Activated naive CD4-positive, alpha-beta T cell treated with anti-CD3 and anti-CD28 coated beads for 36 hours (primary cell): ENCODE results near the gene DDAH2. TPM values are rescaled to one million over a fixed set of nuclear protein-coding genes. Genes with fewer than 3 reads are reported as not detected.

Experiments
- CTCF ChIA-PET: fragments of 350-600 bp; sonication (Branson Sonifier 250); formaldehyde crosslinking; loops from one replicate; lab custom pipeline; 2021; ENCODE audit warnings: antibody characterized with exemption; lab: Charles Lee
- DNase-seq: peaks from one replicate; pipeline ENCODE4 v3.0.0-alpha.2; 2020
- H3K27ac Mint-ChIP-seq: one replicate; pipeline ENCODE4 v1.8.0; 2021; ENCODE audit warnings: mild to moderate bottlenecking, mixed read lengths
- H3K27me3 Mint-ChIP-seq: one replicate; pipeline ENCODE4 v1.8.0; 2021; ENCODE audit warnings: low read depth, mixed read lengths
- H3K36me3 Mint-ChIP-seq: one replicate; pipeline ENCODE4 v1.8.0; 2021; ENCODE audit warnings: low read depth, mixed read lengths
- H3K4me1 Mint-ChIP-seq: one replicate; pipeline ENCODE4 v1.8.0; 2021; ENCODE audit warnings: low read depth, mixed read lengths
- H3K4me3 Mint-ChIP-seq: one replicate; pipeline ENCODE4 v1.8.0; 2021; ENCODE audit warnings: mild to moderate bottlenecking, moderate library complexity, mixed read lengths
- H3K9me3 Mint-ChIP-seq: one replicate; pipeline ENCODE4 v1.8.0; 2021; ENCODE audit warnings: mixed read lengths
- intact Hi-C: fragments of 100-400 bp; cut with micrococcal nuclease; formaldehyde crosslinking; loops from one replicate; pipeline ENCODE4 v1.15.1; 2023
- total RNA-seq, 2 experiments: library from RNA; stranded (reverse); gene quantifications; one replicate each; pipeline ENCODE4 v1.2.3, GENCODE V29; 2021

DDAH2 gene
- total RNA-seq, 2 experiments from 2014 or later = 8.5 to 11.3 TPM

DNA sequence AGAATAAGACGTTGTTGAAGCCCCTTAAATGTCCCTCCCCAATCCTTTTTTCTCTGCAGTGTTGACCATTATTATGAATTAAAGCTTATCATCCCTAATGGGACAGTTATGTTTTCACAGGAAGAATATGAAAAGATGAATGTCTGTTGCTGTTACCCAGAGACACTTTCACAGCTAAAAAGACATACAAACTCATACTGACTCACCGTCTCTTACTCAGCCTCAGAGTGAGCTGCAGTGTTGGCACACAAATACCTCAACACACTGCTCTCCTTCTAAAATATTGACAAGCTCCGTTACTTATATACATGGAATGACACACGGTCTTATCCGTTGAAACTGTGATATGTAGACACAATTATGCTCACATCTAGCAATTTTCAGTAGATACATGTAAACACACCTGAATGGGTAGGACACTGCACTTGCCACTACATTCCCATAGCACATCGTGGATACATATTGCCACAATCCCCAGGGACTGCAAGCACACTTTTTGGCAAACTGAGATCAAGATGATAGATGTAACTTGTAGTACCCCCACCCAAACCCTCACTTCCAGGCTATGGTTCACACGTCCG lies 23.7 kb upstream of the DDAH2 start:
- Mint-ChIP-seq H3K36me3 (peaks cover 23% of the 10 kb centered on the region), H3K9me3 (no peaks in the 10 kb centered on the region), H3K27me3 (no peaks in the 10 kb centered on the region), H3K4me3 (no peak overlapping the region), H3K4me1 (no peaks in the 10 kb centered on the region), H3K27ac (no peak overlapping the region)
- intact Hi-C loops = no loop called here
- CTCF ChIA-PET = interaction anchor here (0.6 to 1.4 kb wide), 2 partner anchors 17 to 400 kb away, joined by 3 to 9 read pairs; no protein-coding TSS in a partner anchor
- DNase-seq = no peak

DNA sequence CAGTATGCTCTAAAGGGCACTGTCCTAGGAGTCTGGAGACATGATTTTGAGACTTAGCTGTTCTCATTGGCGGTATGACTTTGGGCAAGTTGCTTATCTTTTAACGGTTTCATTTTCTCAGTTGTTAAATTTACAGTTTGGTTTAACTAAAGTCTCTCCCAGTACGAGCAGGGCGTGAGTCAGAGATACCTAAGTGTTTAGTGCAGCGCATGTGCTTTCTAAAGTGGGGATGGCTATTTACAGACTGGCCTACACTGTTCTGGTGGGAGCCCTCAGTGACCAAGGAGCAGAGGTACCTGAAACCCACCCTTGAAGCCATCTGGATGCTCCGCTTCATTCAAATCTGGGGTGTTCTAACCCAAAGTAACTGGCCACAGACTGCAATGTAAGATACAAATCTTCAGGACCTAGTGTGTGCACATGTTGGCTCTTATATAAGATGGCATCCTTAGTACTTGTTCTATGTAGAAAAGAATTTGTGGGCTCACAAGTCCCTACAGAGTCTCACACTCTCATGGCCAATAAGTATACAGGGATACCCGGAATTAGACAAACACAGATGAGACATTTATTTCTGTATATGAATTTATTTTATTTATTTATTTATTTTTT lies 21.4 kb upstream of the DDAH2 start:
- no peak overlapping the region for H3K4me3 Mint-ChIP-seq
- peaks cover 32% of the 10 kb centered on the region for H3K36me3 Mint-ChIP-seq
- no peaks in the 10 kb centered on the region for H3K9me3 Mint-ChIP-seq
- DNase-seq = no peak
- CTCF ChIA-PET = interaction anchor here (1.0 kb wide), 1 partner anchor 19 kb away, joined by 3 read pairs; no protein-coding TSS in a partner anchor
- H3K27me3 Mint-ChIP-seq = no peaks in the 10 kb centered on the region
- H3K27ac Mint-ChIP-seq = no peak overlapping the region
- H3K4me1 Mint-ChIP-seq = no peaks in the 10 kb centered on the region
- intact Hi-C loops = no loop called here

DNA sequence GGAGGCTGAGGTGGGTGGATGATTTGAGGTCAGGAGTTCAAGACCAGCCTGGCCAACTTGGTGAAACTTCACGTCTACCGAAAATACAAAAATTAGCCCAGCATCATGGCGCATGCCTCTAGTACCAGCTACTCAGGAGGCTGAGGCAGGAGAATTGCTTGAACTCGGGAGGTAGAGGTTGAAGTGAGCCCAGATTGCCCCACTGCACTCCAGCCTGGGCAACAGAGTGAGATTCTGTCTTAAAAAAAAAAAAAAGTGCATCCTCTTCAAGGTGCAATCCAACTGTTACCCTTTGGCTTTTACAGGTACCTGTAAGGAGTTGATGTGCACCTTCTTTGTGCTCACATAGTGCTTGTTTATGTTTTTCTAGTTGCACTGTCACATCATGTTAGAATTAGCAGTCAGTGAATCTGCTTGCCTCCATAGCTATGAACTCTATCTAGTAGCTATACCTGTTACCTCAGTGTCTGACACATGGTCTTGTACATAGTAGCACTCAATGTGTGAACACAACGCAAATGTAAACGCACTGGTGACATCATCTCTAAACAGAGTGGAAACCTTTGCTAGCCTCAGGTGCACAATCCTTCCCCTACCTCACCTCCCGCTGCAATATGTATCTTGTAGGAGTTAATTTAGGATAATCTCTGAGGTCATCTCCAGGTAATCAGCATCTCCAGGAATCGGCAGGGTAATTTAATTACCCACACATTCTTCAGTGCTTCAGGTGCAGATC lies 20.4 kb upstream of the DDAH2 start:
- Mint-ChIP-seq H3K36me3 (peaks cover 39% of the 10 kb centered on the region), H3K4me1 (no peaks in the 10 kb centered on the region), H3K27me3 (no peaks in the 10 kb centered on the region), H3K27ac (no peak overlapping the region), H3K9me3 (no peaks in the 10 kb centered on the region), H3K4me3 (no peak overlapping the region)
- intact Hi-C loops = no loop called here
- no peak for DNase-seq
- CTCF ChIA-PET = interaction anchor here (0.6 to 1.0 kb wide), 2 partner anchors 20 to 1120 kb away, joined by 3 to 4 read pairs; no protein-coding TSS in a partner anchor

DNA sequence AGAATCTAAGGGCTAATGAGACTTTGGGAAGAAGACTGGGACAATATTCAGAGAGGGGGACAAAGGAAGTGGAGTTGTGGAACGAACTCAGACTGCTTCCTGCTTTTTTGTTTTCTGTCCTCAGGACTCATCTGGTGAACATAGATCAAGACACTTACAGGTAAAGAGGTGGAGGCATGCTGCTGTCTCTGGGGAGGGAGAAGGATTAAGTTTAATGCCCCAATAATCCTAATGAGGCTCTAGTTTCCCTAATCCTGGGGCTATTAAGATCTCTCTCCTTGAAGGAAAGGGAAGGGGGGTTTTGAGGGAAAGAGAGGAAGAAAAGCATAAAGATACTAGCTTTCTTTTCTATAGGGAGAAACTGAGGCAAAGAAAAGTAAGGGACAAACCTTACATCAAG lies 15.3 kb upstream of the DDAH2 start:
- intact Hi-C loops = no loop called here
- H3K4me3 Mint-ChIP-seq = no peak overlapping the region
- no peak for DNase-seq
- H3K4me1 Mint-ChIP-seq = peaks cover 15% of the 10 kb centered on the region
- H3K9me3 Mint-ChIP-seq = no peaks in the 10 kb centered on the region
- peaks cover 62% of the 10 kb centered on the region for H3K36me3 Mint-ChIP-seq
- no peak overlapping the region for H3K27ac Mint-ChIP-seq
- CTCF ChIA-PET = no interaction called here
- H3K27me3 Mint-ChIP-seq = no peaks in the 10 kb centered on the region

DNA sequence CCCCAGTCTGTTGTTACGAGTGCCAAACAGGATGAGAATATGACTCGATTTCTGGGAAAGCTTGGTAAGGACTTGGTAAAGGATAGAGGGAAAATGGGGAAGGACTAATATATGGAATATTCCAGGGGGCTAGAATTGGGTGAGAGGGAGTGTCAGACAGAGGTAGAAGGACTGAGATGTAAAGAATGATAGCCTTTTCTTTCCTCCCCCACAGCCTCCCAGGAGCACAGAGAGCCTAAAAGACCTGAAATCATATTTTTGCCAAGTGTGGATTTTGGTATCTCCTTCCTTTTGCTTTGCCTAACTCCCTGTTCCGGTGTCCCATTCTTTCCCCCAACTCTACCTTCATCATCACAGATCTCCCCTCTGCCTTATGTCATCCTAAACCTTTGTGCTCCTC lies 13.8 kb upstream of the DDAH2 start:
- CTCF ChIA-PET = interaction anchor here (1.4 kb wide), 1 partner anchor 27 kb away, joined by 3 read pairs; no protein-coding TSS in a partner anchor
- H3K27ac Mint-ChIP-seq = no peak overlapping the region
- intact Hi-C loops = no loop called here
- peaks cover 57% of the 10 kb centered on the region for H3K36me3 Mint-ChIP-seq
- H3K9me3 Mint-ChIP-seq = no peaks in the 10 kb centered on the region
- H3K27me3 Mint-ChIP-seq = no peaks in the 10 kb centered on the region
- no peak overlapping the region for H3K4me3 Mint-ChIP-seq
- DNase-seq = no peak
- H3K4me1 Mint-ChIP-seq = peaks cover 30% of the 10 kb centered on the region

DNA sequence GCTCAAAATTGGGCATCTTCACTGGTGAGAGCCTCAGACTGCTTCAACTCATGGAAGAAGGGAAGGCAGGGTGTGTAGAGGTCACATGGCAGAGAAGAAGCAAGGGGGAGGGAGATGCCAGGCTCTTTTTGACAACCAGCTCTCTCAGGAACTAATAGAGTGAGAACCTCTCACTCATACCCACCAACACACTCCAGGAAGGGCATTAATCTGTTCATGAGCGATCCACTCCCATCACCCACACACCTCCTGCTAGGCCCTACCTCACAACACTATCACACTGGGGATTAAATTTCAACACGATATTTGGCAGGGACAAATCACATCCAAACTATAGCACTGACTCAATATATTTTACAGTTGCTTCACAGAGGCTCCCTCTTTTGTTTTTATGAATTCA lies 12.7 kb upstream of the DDAH2 start:
- intact Hi-C loops = no loop called here
- DNase-seq = no peak
- Mint-ChIP-seq H3K4me3 (peak overlapping the region; percentile 28), H3K27ac (no peak overlapping the region), H3K36me3 (peaks cover 50% of the 10 kb centered on the region), H3K9me3 (no peaks in the 10 kb centered on the region), H3K4me1 (peaks cover 41% of the 10 kb centered on the region), H3K27me3 (no peaks in the 10 kb centered on the region)
- CTCF ChIA-PET = interaction anchor here (2.0 to 2.3 kb wide), 2 partner anchors 28 to 50 kb away, joined by 7 to 11 read pairs; no protein-coding TSS in a partner anchor

DNA sequence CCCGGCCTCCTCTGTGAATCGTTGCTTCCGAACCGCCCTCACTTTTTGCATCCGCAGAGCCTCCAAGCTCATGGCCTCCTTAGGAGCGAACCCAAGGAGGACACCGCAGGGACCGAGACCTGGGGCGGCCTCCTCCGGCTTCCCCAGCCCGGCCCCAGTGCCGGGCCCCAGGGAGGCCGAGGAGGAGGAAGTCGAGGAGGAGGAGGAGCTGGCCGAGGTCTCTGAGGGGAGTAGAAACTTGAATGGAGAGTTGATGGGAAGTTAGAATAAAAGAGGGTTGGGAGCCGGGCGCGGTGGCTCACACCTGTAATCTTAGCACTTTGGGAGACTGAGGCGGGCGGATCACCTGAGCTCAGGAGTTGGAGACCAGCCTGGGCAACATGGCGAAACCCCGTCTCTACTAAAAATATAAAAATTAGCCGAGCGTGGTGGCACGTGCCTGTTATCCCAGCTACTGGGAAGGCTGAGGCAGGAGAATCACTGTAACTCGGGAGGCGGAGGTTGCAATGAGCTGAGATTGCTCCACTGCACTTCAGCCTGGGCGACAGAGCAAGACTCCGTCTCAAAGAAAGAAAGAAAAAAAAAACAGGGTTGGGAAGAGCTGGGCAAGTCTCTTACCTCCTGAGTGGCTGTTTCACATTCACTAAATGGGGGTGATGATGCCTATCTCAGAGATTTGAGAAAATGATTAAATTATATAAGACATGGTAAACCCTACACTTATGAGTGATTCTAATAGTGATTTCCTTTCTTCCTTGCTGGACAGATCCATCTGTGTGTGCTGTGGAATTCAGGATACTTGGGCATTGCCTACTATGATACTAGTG lies 11.5 kb upstream of the DDAH2 start:
- peaks cover 49% of the 10 kb centered on the region for H3K36me3 Mint-ChIP-seq
- CTCF ChIA-PET = interaction anchor here (1.0 to 2.3 kb wide), 8 partner anchors 11 to 157 kb away, joined by 3 to 11 read pairs (median 6); partner anchors contain the start of genes LY6G5C and VARS1
- no peaks in the 10 kb centered on the region for H3K27me3 Mint-ChIP-seq
- H3K4me3 Mint-ChIP-seq = peak overlapping the region; percentile 95
- intact Hi-C loops = no loop called here
- no peaks in the 10 kb centered on the region for H3K9me3 Mint-ChIP-seq
- H3K27ac Mint-ChIP-seq = peak overlapping the region; percentile 93
- H3K4me1 Mint-ChIP-seq = peaks cover 45% of the 10 kb centered on the region
- no peak for DNase-seq

DNA sequence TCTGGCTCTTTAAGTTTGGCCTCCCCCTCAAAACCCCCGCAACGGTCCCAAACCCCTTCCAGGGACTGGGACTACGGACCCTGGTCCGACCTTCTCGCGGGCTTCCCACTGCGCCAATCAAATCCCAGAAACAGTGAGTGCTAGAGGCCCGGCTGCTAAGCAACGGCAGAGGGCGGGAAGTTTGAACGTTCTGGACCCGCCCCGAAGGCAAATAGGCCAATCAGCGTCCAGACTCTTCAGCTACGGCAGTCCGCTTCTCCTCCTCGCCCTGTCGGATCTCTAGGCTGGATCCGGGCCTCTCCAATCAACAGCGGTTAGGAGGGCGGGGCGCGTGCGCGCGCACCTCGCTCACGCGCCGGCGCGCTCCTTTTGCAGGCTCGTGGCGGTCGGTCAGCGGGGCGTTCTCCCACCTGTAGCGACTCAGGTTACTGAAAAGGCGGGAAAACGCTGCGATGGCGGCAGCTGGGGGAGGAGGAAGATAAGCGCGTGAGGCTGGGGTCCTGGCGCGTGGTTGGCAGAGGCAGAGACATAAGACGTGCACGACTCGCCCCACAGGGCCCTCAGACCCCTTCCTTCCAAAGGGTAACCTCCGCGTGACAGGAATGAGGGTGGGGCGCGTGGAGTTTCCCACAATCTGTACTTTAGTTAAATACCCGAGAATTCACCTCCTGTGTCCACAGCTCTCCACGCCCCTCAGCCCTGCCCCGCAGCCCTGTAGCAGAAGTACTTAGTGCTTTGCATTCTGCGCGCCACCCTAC lies 10.7 kb upstream of the DDAH2 start, which contains the start of gene MSH5:
Gene MSH5 (plus strand): TSS at position 367 of the 758 bp plus-strand sequence. CDS start 462 bp downstream, outside the sequence.
- no peaks in the 10 kb centered on the region for H3K27me3 Mint-ChIP-seq
- CTCF ChIA-PET = interaction anchor here (1.0 to 4.3 kb wide), 11 partner anchors 10 to 158 kb away, joined by 3 to 22 read pairs (median 7); partner anchors contain the start of genes DDAH2, LY6G5C and VARS1
- H3K4me3 Mint-ChIP-seq = peak within 1 kb of the TSS; percentile 95
- H3K4me1 Mint-ChIP-seq = peaks cover 45% of the 10 kb centered on the region
- DNase-seq = peak; percentile 99
- H3K9me3 Mint-ChIP-seq = no peaks in the 10 kb centered on the region
- intact Hi-C loops = loop anchor here (1.0 to 5.0 kb wide), 12 partner anchors 33 to 1231 kb away; partner anchors contain the start of genes AGPAT1, BAG6, EHMT2 and GPSM3
- peaks cover 49% of the 10 kb centered on the region for H3K36me3 Mint-ChIP-seq
- peak within 1 kb of the TSS; percentile 93 for H3K27ac Mint-ChIP-seq

DNA sequence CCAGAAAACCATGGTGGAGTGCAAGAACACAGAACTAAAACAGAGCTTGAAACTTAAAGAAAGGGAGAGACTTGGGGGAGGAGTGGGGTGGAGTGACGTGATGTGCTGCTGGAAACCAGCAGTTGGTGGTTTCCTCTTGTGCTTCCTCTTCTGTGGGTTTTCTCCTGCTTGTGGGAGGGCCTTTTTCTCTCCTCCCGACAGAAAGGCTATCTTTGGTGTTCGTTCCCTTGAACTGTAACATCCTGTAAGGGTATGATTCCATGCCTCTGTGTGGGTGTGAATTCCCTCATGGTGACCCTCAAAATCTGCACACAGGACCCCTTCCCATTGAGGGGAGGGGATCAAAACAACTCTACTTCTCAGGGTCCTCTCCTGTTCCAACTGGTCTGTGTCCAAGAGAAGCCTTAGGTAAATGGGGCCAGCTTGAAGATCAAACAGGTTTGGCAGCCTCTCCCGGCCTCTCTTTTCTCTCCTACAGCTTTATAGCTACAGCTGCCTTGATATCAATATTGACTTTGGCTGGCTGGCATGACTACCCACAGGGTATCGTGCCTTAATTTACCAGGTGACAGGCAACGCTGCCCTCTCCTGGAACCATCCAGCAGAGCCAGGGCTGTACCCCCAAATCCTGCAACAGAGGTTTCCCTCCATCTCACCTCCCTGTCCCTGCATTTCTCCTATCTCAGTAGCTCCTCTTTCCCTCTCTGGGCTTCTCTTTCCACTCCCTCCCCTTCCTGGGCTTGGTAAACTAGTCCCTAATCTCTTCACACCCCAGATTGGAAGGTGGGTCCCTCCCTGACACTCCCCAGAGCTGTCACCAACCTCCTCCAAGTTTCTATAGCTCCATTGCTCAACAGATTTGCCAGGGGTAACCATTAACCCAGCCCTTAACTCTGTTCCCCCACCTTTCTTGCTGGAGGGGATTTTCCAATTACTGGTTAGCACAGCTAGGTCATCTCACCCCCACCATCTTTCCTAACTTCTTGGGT lies 9.2 kb upstream of the DDAH2 start:
- Mint-ChIP-seq H3K9me3 (no peaks in the 10 kb centered on the region), H3K27ac (peak overlapping the region; percentile 93), H3K4me1 (peaks cover 56% of the 10 kb centered on the region), H3K27me3 (no peaks in the 10 kb centered on the region), H3K36me3 (peaks cover 55% of the 10 kb centered on the region), H3K4me3 (peak overlapping the region; percentile 93)
- CTCF ChIA-PET = interaction anchor here (0.6 to 4.3 kb wide), 22 partner anchors 10 to 417 kb away, joined by 3 to 22 read pairs (median 4); partner anchors contain the start of genes ABHD16A, BAG6, DDAH2 and LSM2
- intact Hi-C loops = loop anchor here (1.0 to 5.0 kb wide), 15 partner anchors 9 to 1233 kb away; partner anchors contain the start of genes ABHD16A, AGPAT1, DDAH2 and EHMT2
- peak; percentile 86 for DNase-seq
